PC-9 (cell line): ENCODE data around the gene NBEA. TPM values are rescaled to one million over a fixed set of nuclear protein-coding genes. Genes with fewer than 3 reads are reported as not detected.

Source experiments
- BruUV-seq: library from RNA; stranded (reverse); fragments of 400-500 nt; replicated peaks from 2 replicates; lab custom pipeline; 2021; lab: Mats Ljungman, UMichigan
- CTCF ChIA-PET: fragments of 300-600 bp; sonication (Branson Sonifier 250); formaldehyde crosslinking; loops from one replicate; lab custom pipeline; 2022; ENCODE audit warnings: antibody characterized with exemption; lab: Charles Lee
- POLR2A ChIA-PET: fragments of 300-600 bp; sonication (Branson Sonifier 250); formaldehyde crosslinking; loops from one replicate; lab custom pipeline; 2022; ENCODE audit warnings: antibody characterized with exemption; ENCODE audit not compliant: unreplicated experiment; lab: Charles Lee
- DNase-seq, 2 experiments: peaks; one replicate each; pipeline versions ENCODE4 v3.0.0 to v3.0.0-alpha.2; 2015 to 2022; ENCODE audit warnings: mixed read lengths in 1 of 2
- H2AFZ ChIP-seq: fragments of 200-600 bp; sonication (generic); 2 replicates; pipeline ENCODE4 v1.8.1; 2017; ENCODE audit warnings: antibody characterized with exemption
- H3F3A ChIP-seq: fragments of 200-600 bp; sonication (generic); 2 replicates; pipeline ENCODE4 v1.8.1; 2017; ENCODE audit warnings: antibody characterized with exemption, mild to moderate bottlenecking, low read depth; ENCODE audit not compliant: insufficient read depth
- H3K27ac ChIP-seq: fragments of 200-600 bp; sonication (generic); 2 replicates; pipeline ENCODE4 v1.6.1; 2016; ENCODE audit warnings: mixed run types
- H3K27me3 ChIP-seq: fragments of 200-600 bp; sonication (generic); 2 replicates; pipeline ENCODE4 v1.6.1; 2016; ENCODE audit warnings: low read depth, mixed run types; ENCODE audit not compliant: insufficient read depth
- H3K36me3 ChIP-seq: fragments of 200-600 bp; sonication (generic); 2 replicates; pipeline ENCODE4 v1.6.1; 2016; ENCODE audit warnings: low read depth, mixed run types
- H3K4me1 ChIP-seq: fragments of 200-600 bp; sonication (generic); replicated peaks from 2 replicates; pipeline ENCODE4 v1.6.1; 2016; ENCODE audit warnings: mixed run types; ENCODE audit not compliant: insufficient read depth
- H3K4me2 ChIP-seq: fragments of 200-600 bp; sonication (generic); 2 replicates; pipeline ENCODE4 v1.6.1; 2017; ENCODE audit warnings: mixed run types
- H3K4me3 ChIP-seq: fragments of 200-600 bp; sonication (generic); 2 replicates; pipeline ENCODE4 v1.6.1; 2016; ENCODE audit warnings: mixed run types
- H3K79me2 ChIP-seq: fragments of 200-600 bp; sonication (generic); 2 replicates; pipeline ENCODE4 v1.6.1; 2017; ENCODE audit warnings: low read depth, mixed run types
- H3K9me2 ChIP-seq: fragments of 200-600 bp; sonication (generic); 2 replicates; pipeline ENCODE4 v1.8.1; 2017; ENCODE audit warnings: mild to moderate bottlenecking; ENCODE audit not compliant: insufficient read depth
- H3K9me3 ChIP-seq: fragments of 200-600 bp; sonication (generic); 2 replicates; pipeline ENCODE4 v1.8.1; 2016; ENCODE audit warnings: low read depth; ENCODE audit not compliant: insufficient read depth
- H4K20me1 ChIP-seq: fragments of 200-600 bp; sonication (generic); 2 replicates; pipeline ENCODE4 v1.8.1; 2017; ENCODE audit not compliant: insufficient read depth
- EZH2 ChIP-seq: fragments of 200-600 bp; sonication (generic); IDR thresholded peaks from 2 replicates; pipeline ENCODE4 v1.8.0; 2017; ENCODE audit warnings: antibody characterized with exemption, low read depth
- intact Hi-C: fragments of 100-400 bp; cut with micrococcal nuclease; formaldehyde crosslinking; loops from one replicate; pipeline ENCODE4 v1.10.0; 2022; ENCODE audit not compliant: unreplicated experiment
- total RNA-seq: library from RNA; stranded (reverse); gene quantifications from 2 replicates; pipeline ENCODE4 v1.2.3, GENCODE V29; 2021
- TF ChIP-seq, protein P1 (sequence below): fragments of 200-600 bp; sonication (generic); conservative IDR thresholded peaks from 2 replicates; pipeline ENCODE4 v1.6.1; 2017; ENCODE audit warnings: mixed run types, antibody characterized with exemption, mild to moderate bottlenecking, moderate library complexity

NBEA gene
- total RNA-seq, 1 experiment from 2014 or later: 4.0 TPM

DNA sequence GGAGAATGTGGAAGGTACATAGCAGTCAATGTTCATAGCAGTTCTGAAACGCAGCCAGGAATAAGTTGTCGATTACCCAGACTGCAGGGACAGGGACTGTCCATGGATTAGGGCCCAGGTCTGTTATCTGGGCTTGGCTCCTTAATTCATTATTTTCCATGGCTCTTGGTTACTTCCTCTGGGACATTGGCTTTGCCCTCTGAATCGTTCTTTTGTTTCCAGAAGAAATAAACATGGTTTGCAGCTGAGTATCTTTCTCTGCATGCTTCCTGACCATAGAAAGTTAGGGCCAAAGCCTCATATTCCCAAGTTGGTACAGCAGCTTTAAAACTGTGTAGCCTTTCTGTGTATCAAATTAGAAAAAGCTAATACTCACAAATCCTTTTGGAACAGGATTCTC, 656.2 kb downstream of the NBEA start:
- Histone ChIP-seq H3K4me1 (no peaks in the 10 kb centered on the region), H4K20me1 (no peaks in the 10 kb centered on the region), H3K9me2 (no peaks in the 10 kb centered on the region; the same call in 1 of the 2 replicates), H3K4me2 (no peak overlapping the region), H3K9me3 (no peaks in the 10 kb centered on the region), H3K27ac (no peak overlapping the region), H3K27me3 (no peaks in the 10 kb centered on the region), H3K4me3 (no peak overlapping the region), H3K79me2 (no peaks in the 10 kb centered on the region), H2AFZ (no peak overlapping the region), H3F3A (no peaks in the 10 kb centered on the region), H3K36me3 (no peaks in the 10 kb centered on the region)
- intact Hi-C loops: no loop called here
- CTCF ChIA-PET: no interaction called here
- POLR2A ChIA-PET: no interaction called here
- no peak for TF ChIP-seq EZH2
- TF ChIP-seq, protein P1, sequence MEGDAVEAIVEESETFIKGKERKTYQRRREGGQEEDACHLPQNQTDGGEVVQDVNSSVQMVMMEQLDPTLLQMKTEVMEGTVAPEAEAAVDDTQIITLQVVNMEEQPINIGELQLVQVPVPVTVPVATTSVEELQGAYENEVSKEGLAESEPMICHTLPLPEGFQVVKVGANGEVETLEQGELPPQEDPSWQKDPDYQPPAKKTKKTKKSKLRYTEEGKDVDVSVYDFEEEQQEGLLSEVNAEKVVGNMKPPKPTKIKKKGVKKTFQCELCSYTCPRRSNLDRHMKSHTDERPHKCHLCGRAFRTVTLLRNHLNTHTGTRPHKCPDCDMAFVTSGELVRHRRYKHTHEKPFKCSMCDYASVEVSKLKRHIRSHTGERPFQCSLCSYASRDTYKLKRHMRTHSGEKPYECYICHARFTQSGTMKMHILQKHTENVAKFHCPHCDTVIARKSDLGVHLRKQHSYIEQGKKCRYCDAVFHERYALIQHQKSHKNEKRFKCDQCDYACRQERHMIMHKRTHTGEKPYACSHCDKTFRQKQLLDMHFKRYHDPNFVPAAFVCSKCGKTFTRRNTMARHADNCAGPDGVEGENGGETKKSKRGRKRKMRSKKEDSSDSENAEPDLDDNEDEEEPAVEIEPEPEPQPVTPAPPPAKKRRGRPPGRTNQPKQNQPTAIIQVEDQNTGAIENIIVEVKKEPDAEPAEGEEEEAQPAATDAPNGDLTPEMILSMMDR: no peak
- DNase-seq: no peak
- no TSS peak for BruUV-seq

DNA sequence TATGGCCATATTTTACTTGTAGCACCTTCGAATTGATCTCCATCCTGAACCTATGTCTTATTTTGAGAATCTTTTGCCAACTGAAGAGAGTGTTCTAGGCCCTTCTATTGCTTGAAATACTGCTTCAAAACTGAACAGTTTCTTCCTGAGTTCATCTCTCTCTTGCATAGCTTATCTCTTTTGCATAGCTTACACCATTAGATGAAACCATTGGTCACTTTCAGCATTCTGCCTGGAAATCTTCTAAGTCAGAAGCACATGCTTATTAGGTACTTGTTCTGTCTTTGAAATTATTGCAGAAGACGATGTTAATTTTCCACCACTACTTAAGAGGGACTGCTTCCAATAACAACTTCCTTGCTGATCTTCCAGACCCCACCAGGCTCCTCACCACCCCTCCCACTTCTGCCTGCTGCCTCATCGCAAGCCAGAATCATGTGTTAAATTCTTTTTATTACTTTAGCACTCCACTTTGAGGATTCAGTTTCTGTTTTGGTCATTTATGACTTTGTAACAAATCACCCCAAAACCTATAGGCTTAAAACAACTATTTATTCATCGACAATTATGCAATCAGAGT, 656.8 kb downstream of the NBEA start:
- H3K9me2 ChIP-seq: no peaks in the 10 kb centered on the region; the same call in 1 of the 2 replicates
- ChIA-PET POLR2A (no interaction called here), CTCF (no interaction called here)
- no peaks in the 10 kb centered on the region for H3K79me2 ChIP-seq
- no peak overlapping the region for H3K4me3 ChIP-seq
- no peaks in the 10 kb centered on the region for H3K27me3 ChIP-seq
- DNase-seq: no peak
- H3K27ac ChIP-seq: no peak overlapping the region
- H3K4me1 ChIP-seq: no peaks in the 10 kb centered on the region
- no peaks in the 10 kb centered on the region for H3F3A ChIP-seq
- BruUV-seq: no TSS peak
- no peak overlapping the region for H2AFZ ChIP-seq
- H3K4me2 ChIP-seq: no peak overlapping the region
- TF ChIP-seq, protein P1: no peak
- TF ChIP-seq EZH2: no peak
- intact Hi-C loops: no loop called here
- H4K20me1 ChIP-seq: no peaks in the 10 kb centered on the region
- H3K9me3 ChIP-seq: no peaks in the 10 kb centered on the region
- no peaks in the 10 kb centered on the region for H3K36me3 ChIP-seq

DNA sequence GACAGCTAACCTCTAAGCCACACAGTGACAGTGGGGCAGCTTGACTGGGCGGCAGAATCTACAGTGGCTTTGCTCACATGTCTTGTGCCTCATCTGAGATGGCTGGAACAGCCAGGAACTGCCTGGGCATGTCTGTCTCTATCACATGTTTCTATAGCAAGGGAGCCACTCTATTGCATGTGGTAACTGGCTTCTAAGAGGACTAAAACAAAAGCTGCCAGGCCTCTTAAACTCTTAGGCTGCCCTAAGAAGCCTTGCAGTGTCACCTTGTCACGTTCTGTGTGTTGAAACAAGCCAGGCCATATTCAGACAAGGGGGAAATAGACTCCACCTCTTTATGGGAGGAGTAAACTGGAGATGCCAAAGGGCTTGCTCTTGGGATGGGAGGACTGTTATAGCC, 657.3 kb downstream of the NBEA start:
- H3K4me2 ChIP-seq: no peak overlapping the region
- no TSS peak for BruUV-seq
- DNase-seq: no peak
- H3F3A ChIP-seq: no peaks in the 10 kb centered on the region
- no peaks in the 10 kb centered on the region for H4K20me1 ChIP-seq
- no peaks in the 10 kb centered on the region for H3K27me3 ChIP-seq
- H3K9me2 ChIP-seq: no peaks in the 10 kb centered on the region
- TF ChIP-seq, protein P1: no peak
- no peak for TF ChIP-seq EZH2
- H3K9me3 ChIP-seq: no peaks in the 10 kb centered on the region
- no peaks in the 10 kb centered on the region for H3K79me2 ChIP-seq
- H3K27ac ChIP-seq: no peak overlapping the region
- no peaks in the 10 kb centered on the region for H3K4me1 ChIP-seq
- intact Hi-C loops: no loop called here
- no peaks in the 10 kb centered on the region for H3K36me3 ChIP-seq
- H3K4me3 ChIP-seq: no peak overlapping the region
- ChIA-PET CTCF (no interaction called here), POLR2A (no interaction called here)
- H2AFZ ChIP-seq: no peak overlapping the region
